HG03571 (cell line): ENCODE results near the gene LSM7.
"Not testable (repeated sequence)": the region's sequence is repeated elsewhere in the genome, so short reads cannot be mapped to it uniquely, and the experiment has no call there.

Experiments
- ATAC-seq: cut with Tn5 transposase; IDR thresholded peaks from one replicate; pipeline ENCODE4 v1.9.1; 2021; ENCODE audit not compliant: unreplicated experiment

LSM7 gene

DNA sequence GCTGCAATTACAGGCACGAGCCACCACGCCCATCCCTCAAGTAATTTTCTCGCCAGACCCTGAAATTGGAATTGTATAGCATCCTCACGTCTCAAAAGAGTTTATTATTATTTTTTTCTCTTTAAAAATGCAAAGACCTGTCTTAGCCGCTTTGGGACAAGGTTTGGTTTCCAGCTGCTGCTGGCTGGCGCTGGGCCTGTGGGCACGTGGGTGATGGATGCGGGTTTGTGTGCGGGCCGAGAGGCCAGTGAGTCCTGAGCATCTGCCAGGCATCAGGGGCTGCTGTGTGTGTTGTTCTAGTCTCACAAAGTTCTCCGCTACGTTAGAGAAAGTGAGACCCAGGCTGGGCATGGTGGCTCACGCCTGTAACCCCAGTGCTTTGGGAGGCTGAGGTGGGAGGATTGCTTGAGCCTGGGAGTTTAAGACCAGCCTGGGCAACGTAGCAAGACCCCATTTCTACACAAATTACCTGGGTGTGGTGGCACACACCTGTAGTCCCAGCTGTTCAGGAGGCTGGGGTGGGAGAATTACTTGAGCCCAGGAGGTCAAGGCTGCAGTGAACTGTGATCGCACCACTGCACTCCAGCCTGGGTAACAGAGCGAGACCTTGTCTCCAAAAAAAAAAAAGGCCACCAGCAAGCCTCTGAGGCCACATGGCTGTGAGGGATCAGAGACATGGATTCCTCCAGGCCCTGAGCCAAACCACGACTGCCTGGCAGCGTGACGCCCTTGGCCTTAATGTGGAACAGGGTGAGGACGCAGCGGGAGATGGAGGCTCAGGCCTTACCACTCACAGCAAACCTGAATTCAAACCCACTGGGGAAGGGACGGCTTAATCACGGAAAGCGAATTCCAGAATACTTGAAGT lies 27.0 kb upstream of the LSM7 start:
- ATAC-seq, result no peak

DNA sequence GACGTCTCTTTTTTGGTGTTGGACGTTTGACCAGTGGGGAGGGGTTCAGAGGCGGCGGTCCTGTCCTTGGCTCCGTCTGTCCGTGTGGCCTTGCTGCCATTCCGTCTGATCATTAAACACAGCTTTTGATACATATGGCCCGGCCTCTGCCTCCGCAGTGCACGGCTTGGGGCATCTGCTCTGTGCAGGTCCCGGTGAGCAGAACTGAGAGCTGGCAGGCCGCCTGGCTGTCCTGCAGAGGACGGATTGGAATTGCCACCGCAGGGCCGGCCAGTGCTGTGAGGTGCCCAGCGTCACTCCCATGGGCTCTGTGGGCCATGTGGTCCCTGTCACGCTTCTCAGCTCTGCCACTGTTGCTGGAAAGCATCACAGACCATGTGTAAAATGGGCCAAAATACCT lies 26.3 kb upstream of the LSM7 start:
- no peak for ATAC-seq

DNA sequence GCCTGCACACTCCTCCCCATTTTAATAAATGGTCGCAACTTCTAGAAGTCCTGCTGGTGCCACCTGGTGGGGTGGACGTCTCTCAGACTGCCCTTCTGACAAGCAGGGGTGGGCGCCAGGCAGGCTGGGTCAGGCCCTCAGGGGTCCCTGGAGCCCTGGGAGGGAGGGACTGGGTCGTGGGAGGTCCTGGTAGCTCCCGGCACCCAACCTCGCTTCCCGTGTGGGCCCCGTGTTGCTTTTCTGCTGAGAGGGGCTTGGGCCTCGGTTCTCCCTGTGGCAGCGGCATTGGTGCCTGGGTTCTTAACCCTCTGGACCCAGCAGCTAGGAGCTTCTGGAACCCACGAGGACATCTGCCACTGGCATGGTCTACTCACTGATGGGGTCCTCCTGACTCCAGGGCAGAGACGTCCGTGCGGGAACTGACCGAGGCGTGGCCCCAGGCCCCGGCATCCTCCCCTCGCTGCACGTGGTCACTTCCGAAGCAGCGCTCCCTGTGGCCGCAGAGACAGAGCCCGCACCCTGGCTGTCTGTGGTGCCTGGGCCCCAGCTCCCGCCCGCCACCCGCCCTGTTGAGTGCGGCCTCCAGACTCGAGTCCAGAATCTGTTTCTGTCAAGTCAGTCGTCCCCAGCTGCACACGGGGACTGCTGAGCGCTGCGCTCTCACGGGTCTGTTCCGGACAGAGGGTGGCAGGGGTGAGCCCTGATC lies 25.7 kb upstream of the LSM7 start:
- ATAC-seq, result no peak

DNA sequence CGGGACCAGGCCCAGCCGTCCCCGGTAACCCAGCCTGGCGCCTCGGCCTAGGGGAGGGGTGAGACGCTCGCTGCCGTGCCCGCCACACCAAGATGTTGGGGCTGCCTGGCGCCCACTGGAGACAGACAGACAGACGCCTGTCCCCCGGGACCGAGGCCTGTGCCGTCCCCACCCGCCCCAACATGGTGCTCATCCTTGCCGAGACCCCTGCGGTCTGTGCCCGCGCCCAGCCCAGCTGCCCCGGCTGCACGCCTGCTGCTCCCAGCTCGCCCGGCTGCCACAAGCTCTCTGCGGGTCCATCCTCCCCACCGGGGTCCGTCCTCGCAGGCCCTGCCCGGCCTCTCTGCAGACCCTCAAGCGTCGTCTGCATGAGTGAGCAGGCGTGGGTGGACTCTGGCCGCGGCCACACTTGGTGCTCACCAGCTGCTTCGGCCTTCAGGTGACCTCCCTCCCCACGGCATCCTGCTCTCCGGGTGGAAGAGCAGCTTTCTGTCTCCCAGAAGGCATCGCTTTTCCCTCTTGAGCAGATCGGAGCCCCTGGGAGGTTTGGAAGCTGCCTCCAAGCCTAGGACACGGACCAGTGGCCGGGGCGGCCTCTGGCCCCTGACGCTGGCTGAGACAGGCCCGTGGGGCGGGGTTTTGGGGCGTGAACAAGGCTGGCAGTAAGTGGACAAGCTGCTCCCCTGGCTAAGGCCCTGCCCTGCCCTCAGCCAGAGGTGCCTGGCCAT lies 24.9 kb upstream of the LSM7 start:
- ATAC-seq, result no peak

DNA sequence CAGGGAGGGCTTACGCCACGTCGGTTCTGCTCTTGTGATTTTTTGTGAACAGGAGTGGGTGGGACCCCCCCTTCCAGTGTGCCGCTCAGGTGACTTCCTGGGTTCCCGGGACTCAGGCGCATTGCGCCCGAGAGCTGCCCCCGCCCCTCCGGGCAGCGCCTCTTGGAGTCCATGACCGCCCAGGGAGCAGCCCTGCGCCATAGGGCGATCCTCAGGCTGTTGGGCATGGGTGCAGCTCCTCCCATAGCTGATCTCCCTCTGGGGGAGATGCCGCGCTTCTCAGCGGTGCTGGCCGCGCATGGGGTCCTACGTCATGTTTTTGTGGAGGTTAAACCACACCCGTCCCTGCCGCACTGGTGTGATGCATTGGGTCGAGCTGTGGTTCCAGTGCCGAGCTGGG lies 23.7 kb upstream of the LSM7 start:
- ATAC-seq, result no peak

DNA sequence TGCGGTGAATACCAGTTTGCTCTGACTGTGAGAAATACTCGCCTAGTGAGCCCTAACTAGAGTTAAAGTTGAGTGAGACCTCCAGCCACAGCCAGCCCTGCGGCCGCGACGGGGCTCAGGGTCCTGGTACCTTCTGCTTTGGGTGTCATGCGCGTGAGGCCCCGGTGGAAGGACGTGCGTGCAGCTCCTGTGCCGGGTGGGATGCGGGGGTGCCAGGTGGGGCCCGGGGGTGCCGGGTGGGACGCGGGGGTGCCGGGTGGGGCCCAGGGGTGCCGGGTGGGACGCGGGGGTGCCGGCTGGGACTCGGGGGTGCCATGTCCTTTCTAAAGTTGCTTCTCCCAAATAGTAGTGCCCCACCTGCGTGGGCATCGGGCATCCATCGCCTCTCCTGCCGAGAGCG lies 23.2 kb upstream of the LSM7 start:
- ATAC-seq, result no peak

DNA sequence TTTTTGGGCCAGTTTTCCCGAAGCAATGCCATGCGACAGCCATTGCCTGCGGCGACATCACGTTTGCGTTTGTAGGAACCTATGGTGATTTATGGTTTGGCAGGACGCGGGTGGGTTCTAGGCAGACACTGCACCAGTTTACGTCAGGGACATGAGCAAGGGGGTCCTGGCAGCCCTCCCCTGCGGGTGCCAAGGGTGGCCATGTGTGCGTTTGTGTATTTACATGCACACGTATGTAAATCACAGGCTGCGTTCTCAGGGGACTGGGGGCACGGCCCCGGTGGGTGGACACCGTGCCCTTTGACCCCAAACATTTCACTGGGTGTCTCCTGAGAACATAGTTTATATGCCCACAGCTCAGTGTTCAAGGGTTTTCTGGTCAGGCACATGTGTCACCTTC lies 22.3 kb upstream of the LSM7 start:
- ATAC-seq, result no peak

DNA sequence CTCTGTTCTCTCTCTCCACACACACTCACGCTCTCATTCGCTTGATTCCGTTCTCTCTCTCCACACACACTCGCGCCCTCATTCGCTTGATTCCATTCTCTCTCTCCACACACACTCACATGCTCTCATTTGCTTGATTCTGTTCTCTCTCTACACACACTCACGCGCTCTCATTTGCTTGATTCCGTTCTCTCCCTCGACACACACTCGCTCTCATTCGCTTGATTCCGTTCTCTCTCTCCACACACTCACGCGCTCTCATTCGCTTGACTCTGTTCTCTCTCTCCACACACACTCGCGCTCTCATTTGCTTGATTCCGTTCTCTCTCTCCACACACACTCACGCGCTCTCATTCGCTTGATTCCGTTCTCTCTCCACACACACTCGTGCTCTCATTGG lies 21.4 kb upstream of the LSM7 start:
- ATAC-seq, result not testable (repeated sequence)

DNA sequence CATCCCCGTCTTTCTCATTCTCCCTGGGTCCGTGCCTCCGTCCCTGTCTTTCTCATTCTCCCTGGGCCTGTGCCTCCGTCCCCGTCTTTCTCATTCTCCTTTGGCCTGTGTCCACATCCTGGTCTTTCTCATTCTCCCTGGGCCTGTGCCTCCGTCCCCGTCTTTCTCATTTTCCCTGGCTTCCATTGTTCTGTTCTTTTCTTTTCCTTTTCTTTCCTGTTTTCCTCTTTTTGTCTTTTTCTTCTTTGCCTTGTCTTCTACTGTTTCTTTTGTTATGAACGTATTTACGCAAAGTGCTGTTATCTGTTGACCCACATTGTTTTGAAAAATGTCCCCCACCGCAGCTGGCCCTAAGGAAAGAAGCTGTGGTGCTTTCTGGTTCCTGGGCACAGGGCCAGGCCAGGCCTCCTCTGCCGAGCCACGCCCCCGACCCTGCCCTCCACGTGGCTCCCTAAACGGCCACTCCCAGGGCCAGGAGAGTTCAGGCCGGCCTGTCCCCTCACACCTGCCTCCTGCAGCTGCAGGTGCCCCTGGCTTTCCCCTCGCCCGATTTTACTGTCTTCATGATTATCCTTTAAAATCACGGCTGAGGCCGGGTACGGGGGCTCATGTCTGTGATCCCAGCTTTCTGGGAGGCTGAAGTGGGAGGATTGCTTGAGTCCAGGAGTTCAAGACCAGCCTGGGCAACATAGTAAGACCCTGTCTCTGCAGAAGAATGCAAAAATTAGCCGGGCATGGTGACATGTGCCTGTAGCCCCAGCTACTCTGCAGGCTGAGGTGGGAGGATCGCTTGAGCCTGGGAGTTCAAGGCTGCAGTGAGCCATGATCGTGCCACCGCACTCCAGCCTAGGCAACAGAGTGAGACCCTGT lies 17.6 kb upstream of the LSM7 start:
- no peak for ATAC-seq

DNA sequence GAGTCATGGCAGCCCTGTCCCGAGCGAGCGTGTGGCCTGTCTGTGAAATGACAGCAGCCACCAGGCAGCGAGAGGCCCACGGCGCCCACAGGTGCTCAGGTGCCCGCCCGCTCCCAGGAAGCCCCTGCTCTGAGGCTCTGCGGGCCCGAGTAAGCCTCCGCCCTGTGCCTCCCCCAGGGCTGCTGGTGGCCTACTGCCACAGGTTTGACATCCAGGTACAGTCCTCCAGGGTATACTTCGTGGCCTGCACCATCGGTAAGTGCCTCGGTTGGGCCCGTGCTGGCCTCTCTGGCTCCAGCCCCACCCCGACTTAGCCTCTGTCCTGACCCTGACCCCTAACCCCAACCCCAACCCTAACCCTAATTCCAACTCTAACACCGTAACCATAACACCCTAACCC lies 16.7 kb upstream of the LSM7 start:
- ATAC-seq, result no peak

DNA sequence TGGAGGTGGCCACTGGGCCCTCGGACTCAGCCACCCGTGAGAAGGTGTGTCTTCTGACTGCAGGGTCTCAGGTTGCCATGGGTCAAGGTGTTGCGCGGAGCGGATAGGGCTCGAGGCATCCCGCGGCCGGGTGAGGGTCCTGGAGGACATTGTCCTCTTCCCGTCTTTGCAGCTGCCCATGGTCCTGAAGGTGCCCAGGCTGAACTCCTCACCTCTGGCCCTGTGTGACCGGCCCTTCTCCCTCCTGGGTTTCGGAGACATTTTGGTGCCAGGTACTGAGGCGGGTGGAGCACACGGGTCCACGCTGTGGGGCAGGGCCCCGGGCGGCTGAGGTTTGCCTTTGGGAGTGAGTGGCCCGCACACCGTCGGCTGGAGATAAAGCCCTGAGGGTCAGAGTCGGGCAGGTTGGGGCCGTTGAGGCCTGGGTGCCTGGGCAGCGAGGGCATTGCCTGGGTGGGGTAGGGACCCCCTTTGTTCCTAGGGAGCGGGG lies 16.0 kb upstream of the LSM7 start:
- ATAC-seq, result no peak

DNA sequence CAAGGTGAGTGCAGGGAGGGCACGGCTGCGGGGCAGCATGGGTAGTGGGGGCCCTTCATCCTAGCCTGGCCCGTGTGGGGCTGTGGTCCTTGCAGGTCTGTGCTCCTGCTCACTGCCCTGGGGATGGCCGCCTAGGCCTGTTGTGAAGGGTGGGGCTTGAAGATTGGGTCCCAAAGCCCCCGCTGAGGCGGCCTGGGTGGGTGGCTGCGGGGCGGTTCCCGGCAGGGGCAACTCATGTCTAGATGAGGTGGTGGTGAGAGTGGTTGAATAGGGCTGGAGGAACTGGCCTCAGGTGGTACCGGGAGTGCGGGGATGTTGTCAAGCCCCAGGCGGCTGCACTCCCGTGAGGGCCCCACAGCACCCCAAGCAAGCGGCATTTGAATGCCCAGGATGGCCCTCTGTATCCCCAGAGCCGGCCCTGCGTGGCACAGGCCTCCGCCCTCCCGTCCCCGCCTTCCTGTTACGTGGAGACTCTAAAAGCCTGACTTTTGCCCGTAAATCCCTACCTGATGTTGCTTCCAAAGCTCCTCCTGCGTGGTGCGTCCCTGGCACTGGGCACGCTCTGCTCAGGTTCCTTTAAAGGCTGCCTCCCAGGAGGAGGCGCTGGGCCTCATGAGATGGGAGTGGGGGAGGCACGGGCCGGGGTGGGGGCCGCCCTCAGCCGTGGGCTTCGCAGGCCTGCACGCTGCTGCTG lies 15.1 kb upstream of the LSM7 start:
- ATAC-seq, result no peak

DNA sequence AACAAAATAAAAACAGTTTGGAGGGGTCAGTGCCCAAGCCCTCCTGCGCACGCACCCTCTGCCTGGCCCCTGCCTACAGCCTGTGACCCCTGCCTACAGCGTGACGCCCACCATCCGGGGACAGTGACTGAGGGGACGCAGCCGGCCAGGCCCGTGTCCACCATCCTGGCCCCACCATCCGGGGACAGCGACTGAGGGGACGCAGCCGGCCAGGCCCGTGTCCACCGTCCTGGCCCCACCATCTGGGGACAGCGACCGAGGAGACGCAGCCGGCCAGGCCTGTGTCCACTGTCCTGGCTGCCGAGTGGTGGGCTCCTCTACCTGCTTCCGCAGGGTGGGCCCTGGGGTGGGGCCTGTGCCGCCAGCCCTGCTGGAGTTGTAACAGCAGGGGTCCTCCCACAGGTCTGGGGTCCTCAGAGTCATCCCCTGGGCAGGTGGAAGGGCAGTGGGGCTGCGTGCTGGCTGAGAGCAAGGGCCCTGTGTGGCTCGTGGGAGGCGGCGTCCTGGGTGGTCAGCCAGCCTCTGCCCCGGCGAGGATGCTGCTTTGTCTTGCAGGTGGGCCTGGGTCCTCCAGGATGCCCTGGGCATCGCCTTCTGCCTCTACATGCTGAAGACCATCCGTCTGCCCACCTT lies 14.4 kb upstream of the LSM7 start:
- ATAC-seq, result no peak

DNA sequence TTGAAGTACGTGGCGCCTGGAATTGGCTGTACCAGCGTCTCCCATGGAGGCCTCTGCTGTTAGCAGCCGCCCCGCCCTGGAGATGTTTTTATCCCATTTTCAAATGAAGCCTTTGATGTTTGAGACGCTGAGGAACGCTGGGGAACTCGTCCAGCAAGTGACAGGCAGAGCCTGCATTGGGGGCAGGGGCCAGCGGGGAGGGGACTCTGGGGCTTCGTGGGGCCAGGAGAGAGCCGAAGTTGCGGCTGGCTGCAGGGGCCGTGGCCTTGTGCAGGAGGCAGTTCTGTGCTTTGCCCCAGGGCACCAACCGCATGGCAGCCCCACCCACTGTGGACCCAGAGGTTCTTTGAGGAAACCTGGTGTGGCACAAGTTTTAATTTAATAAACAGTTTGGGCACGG lies 13.6 kb upstream of the LSM7 start:
- ATAC-seq, result no peak

DNA sequence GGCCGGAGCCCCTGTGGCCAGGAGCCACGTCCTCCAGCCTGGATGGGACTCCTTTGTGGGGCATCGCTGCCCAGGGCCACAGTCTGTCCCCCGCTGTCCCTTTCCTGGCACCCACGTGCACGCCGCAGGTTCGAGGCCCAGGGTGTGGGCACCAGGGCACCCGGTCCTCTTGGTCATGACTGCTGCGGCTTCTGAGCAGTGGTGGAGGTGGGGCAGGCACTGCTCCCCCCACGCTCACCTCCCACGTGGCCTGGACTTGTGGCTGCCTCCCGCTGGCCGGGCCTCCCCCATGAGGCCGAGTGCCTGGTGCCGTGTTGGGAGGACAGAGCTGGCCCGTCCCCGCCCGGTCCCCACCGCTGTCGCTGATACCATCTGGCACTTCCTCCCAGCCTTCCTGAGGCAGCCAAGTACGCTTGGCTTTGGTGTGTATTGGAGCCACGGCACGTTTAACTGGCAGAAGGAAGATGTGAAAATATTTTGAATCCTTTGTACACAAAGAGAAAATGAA lies 12.9 kb upstream of the LSM7 start:
- ATAC-seq, result no peak

DNA sequence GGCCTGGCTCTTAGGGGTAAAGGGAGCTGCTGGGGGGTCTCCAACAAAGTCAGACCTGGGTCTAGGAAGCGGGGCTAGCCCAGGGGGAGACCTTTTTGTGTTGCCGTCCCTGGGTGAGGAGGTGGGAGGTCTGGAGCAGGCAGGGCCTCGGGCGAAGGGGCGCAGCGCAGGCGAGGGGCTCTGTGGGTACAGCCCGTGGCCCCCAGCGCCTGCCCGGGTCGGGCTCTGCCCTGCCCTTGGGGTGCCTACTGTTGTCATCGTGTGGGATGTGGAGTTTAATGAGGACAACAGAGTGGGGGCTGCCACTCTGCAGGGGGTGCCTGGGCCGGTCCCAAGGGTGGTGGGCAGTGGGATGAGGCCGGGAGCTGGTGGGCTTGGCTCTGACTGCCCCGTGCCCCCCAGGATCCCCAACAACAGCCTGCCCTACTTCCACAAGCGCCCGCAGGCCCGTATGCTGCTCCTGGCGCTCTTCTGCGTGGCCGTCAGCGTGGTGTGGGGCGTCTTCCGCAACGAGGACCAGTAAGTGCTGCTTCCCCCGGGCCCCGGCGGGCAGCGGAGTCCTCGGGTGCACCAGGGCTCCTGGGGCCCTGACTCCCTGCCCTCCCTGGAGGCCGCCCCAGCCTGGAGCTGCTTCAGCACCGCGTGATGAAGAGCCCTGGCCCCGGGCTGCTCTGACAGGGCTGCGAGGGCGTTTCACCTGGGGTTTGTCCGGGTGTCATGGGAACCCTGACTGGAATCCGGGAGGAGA lies 12.3 kb upstream of the LSM7 start:
- ATAC-seq, result no peak

DNA sequence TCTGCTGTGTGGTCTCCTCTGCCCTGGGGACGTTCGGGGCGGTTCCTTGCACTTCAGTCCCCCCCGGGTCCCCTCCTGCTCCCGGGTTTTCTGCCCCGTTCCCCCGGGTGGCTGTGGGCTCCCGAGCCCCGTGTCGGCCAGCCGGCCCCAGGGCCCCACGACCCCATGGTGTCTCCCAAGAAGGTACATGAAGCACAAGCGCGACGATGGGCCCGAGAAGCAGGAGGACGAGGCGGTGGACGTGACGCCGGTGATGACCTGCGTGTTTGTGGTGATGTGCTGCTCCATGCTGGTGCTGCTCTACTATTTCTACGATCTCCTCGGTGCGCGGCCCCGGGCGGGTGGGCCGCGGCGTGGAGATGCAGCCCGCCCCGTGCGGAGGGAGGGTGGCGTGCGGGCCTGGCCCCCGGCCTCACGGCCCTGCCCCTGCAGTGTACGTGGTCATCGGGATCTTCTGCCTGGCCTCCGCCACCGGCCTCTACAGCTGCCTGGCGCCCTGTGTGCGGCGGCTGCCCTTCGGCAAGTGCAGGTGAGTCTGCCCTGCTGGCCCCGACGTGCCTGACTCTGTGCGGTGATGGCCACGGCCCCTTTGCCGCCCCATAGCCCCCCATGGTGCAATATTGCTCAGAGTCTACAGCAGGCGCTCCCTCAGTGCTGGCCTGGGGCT lies 11.4 kb upstream of the LSM7 start:
- ATAC-seq, result no peak
